NT2/D1 (cell line): Measurements from ENCODE around the gene NR3C2.

Experiments
- SUZ12 ChIP-seq: IDR thresholded peaks from 2 replicates; pipeline ENCODE4 v1.6.1; 2011; ENCODE audit not compliant: insufficient read length, insufficient read depth; ENCODE audit errors: extremely low read depth
- YY1 ChIP-seq: IDR thresholded peaks from 2 replicates; pipeline ENCODE4 v1.6.1; 2011; ENCODE audit not compliant: insufficient read length, insufficient read depth
- ZNF274 ChIP-seq: IDR thresholded peaks from 2 replicates; pipeline ENCODE4 v1.6.1; 2011; ENCODE audit warnings: mild to moderate bottlenecking, low read depth, low read length

- TF ChIP-seq ZNF274 (no peak), YY1 (no peak), SUZ12 (no peak)
These were observed 95.6 kb downstream of the NR3C2 start for GRCh38 chr4:148346657-148347056.
